HG03342 (cell line): Measurements from ENCODE around the gene CFAP45.

ENCODE experiments used
- ATAC-seq: cut with Tn5 transposase; IDR thresholded peaks from one replicate; pipeline ENCODE4 v1.9.1; 2021; ENCODE audit warnings: mild to moderate bottlenecking, moderate library complexity; ENCODE audit not compliant: unreplicated experiment

Gene CFAP45, protein sequence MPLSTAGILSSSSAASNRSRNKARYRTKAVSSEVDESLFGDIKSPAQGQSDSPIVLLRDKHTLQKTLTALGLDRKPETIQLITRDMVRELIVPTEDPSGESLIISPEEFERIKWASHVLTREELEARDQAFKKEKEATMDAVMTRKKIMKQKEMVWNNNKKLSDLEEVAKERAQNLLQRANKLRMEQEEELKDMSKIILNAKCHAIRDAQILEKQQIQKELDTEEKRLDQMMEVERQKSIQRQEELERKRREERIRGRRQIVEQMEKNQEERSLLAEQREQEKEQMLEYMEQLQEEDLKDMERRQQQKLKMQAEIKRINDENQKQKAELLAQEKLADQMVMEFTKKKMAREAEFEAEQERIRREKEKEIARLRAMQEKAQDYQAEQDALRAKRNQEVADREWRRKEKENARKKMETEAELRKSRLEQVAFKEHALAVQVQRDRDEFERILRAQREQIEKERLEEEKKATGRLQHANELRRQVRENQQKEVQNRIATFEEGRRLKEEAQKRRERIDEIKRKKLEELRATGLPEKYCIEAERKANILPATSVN

DNA sequence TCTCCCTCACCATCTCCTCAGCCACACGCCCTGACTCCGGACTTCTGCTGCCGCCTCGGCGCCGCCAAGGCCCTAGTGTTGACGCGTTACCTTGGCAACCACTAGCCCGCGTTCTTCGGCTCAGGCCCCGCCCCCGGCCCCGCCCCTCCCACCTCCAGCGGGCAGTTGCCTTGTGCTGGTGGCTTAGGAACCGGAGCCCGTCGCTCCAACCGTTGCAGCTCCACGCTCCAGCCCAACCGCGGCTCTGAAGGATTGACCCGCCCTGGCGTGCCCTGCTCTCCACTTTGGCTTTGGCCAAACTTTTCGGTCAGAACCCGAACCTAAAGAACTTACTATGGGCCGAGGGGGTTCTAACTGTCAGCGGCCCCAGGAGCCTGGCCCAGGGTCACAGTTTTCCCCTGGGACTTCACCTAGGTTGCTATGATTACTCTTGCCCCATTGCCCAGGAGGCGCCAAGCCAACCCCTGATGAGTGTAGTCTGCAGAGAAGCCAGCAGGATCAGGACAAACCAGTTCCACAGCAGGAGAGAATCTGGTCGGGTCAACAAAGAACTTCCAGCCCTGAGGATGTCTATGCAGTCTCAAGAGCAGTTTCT is at the start of gene CFAP45:
TSS of gene CFAP45 (minus strand) at position 80 of the 595 bp plus-strand sequence. CDS start at position 13, 67 bp downstream.
- no peak for ATAC-seq

DNA sequence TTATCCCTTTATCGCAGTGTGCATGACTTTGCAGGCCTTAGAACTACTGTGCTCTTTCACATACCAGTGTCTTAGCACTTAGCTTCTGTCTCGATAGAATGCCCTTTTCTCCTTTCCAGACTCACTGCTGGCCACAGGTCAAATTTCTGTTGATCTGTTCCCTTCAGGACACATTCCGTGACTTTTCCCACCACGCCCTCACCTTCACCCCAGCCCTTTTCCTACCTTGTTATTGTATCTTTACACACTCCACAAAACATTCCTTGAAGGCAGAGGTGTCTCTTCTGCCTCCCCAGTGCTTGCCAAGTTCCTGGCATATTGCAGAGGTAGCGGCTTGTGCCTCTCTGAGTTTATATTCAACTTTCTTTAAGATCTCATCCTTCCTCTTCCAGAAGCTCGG is 49.2 kb upstream of the CFAP45 start:
- ATAC-seq: no peak

DNA sequence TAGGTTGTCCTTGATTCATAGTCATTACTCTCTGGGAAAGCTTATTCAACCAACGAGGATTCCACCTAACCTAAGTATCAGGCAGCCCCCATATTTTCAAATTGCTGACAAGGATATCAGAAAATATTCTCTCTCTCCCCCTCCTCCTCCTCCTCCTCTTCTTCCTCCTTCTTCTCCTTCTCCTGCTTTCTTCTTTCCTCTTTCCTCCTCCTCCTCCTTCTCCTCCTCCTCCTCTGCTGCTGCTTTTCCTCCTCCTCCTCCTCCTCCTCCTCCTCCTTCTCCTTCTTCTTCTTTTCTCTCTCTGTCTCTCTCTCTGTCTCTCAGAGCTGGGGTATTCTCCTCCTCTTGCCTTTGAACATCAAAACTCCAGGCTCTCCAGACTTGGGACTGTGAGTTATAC is 48.0 kb upstream of the CFAP45 start:
- no peak for ATAC-seq

DNA sequence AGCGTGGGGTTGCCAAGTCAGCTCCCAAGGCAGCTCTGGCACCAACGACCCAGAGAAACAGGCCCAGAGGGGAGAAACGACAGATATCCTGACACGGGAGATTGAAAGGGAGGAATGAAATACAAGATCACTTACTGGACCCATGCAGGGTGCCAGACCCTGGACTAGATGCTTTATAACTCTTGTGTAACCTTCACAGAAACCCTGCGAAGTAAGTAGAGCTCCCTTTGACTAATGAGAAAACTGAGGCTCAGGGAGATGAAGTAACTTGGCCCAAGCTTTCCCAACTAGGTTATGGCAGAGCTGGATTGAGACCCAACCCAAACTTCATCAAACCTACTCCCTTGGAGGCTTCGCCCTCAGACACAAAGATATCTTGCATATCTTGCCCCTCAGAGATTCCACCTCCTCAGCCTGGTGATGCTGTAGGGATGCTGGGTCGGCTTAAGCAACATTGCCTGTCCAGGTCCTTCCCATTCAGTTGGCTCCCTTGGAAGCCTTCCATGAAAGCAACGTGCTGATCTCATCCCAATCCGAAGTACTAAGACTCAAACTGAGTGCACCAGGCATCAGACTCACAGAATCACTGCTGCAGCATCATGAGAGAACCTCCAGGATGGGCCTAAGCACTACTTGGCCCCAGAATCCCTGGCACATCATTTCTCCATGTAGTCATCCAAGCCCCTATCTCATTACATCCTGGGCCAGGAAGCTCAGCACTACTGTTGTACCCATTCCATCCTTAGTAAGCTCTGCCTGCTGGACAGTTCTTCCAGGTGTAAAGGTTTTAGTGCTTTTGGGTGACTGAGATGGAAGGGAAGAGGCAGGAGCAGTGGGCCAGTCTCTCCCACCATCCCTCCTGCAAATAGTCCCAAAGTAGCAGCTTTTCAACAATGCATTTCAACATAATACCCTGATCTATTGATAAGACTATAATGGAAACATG is 46.5 kb upstream of the CFAP45 start:
- ATAC-seq: no peak

DNA sequence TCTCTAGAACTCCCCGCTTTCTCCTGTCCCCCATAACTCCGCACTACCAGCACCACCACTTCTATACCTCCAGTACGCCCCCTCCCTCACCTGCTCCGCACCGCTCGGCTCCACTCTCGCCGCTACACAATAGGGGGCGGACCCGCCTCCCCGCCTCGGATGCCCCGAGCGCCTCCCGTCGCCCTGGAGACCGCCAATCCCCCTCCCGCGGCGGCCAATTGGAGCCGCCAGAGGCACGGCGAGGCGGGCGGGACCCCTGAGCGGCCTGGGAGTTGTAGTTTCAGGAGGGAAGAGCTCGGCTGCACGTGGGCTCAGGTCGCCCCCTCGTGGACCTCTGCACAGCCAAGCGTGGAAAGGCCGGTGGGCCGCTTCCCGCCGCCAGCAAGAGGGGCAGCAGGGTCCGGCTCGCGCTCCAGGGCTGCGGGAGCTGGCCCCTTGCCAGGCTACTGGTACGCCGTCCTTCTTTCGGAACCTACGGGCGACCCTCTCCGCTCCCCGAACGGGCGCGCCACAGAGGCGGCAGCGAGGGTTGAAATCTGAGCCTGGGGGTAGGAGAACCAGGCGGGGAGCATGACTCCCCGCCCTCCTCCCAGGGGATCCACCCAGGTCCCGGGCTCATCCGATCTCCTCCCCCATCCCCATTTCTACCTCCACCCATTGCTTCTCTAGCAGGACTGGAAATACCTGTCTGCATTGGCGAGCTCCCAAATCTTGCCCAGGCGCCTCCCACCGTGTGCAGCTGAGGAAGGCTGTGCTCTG is 45.7 kb upstream of the CFAP45 start, which contains the start of gene IGSF9:
TSS of gene IGSF9 (minus strand) at position 131 of the 759 bp plus-strand sequence. CDS start 2,159 bp downstream, outside the sequence.
- no peak for ATAC-seq

DNA sequence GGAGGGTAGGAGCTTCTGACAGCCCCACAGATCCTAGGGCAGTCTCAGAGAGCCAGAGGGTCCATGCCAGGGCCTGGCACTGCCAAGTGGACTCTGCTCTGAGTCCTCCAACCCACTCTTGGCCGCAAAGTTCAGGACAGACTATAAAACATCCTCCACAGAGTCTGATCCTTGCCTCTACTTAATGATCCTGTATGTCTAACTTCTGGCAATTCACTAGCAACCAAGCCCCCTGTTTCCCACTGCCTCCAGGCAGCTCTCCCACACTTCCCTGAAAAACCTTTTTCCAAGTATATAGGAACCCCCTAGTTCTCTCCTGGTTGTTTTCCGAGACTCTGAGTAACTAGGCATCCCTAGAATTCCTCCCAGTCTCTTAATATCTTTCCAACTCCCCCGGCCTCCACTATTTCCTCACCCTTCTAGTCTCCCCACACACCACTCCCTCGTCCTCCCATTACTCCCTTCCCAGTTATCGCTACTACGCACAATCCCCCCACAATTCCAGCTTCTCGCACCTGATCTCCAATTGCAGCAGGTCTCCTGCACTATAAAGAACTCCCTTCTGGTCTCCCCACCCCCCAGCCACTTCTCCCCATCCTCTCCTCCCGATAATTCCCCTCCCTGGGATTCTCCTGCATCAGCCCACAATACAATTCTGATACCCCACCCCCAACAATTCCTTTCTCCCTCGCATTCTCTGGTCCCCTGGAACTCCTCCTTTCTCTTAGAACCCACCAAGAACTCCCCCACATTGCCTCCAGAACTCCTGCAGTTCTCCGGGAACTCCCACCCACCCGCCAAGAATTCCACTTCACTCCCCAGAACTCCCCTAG is 44.9 kb upstream of the CFAP45 start:
- no peak for ATAC-seq

DNA sequence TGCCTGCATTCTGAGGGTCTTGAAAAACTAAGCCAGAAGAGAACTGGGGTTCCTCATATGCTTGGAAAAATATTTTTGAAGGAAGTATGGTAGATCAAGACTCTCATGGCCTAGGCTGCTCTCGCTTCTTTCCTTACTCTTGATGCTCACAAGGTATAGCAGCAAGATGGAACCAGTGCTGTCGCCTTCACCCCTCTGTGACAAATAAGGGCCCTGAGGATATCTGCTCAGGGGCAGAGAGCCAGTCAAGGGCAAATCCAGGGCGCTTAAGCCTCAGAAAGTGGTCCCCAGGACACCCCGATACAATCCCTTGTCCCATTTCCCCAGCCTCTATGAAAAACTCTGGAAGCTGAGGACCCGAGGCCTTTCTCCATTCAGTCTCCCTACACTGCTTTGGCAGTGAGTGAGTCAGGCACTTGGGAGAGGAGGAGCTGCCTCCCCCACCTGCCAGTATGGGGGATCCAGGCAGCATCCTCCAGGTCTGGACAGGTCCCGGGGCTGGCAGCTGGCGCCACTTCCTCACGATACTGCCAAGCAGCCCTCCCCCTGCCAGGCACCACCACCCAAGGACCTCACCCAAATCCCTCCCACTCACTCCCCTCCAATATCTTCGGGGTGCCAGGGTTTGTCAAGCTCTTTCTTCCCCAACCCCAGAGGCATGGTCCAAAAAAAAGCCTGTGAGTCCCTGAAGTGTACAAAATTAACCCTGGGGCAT is 44.1 kb upstream of the CFAP45 start:
- no peak for ATAC-seq

DNA sequence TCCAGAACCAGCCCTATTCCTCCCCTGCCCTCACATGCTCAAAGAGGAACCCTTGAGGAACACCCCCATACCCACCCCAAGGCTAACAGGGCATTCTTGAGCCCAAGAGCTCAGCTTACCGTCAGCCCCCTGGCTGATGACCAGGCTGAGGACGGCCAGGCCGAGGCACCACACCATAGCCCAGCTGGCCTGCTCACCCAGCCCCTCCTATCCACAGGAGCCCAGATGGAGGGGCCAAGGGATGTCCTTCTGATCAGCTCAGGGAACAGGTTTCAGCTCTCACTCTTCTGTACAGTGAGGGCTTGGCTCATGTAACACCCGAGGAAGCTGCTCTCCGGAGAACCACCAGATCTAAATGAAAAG is 43.3 kb upstream of the CFAP45 start:
- ATAC-seq: no peak

DNA sequence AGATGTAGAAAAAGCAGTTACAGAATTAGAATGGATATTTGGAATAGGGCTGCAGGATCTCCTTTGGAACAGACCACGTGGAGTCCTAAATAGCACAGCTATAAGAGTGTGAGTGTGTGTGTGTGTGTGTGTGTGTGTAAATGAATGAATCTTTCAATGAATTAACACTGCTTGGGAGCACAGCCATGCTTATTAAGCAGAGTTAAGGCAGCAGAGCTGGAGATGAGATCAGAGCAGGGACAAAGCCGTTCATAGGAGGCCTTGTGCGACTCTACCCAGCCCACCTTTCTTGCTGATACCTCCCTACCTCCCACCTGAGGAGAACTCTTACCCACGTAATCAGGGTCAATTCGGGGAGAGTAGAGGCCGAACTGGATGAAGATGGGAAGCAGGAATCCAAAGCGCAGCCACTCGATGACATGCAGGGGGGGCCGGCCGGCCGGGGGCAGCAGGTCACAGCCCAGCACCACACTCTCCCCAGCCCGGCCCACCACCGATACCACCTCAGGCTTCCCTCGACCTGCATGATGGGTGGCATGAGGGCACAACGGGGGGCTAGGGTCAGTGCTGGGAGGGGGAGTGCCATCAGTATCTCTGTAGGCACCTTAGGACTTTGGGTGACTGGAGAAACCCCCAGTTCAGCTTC is 42.8 kb upstream of the CFAP45 start:
- ATAC-seq: no peak

DNA sequence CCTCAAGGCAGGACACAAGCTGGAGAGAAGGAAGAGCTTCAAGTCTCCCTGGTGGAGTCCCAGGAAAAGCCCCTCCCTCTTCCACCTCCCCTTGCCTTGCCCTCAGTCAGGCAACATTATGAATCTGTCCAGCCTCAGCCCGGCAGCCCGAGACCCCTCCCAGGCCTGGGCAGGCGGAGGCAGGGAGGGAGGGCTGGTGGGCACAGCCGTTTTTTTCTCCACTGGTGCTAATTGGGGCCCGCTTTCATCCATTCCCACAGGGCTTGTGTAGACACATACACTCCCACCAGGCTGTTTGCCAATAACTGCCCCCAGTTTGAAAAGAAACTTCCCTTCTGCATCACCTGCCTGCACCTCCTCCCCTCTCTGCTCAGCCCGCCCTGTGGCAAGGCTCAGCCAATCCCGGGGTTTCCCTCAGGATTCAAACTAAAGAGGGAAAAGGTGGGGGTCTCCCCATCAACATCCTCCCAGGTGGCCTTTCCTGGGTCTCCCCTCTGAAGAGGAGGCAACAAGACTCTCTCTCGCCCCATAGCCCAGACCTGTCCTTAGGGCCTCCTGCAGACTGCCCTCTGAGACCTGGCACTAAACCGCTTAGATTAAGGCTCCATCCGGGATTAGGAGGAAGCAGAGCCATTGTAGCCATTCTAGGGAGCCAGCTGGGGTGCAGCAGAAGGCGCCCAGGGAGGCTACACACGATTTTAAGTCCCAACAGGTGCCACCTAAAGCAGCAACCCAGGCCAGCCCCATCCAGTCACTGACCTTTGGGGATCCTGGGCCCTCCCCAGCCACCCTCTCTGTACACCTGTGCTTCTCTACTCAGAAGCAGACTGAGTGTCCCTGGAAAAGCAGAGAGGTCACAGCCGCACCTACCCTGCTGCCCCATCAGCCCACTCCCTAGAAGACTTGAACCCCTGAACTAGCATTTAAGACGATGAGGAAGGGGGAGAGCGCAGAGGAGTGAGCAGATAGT is 41.9 kb upstream of the CFAP45 start:
- ATAC-seq: no peak

DNA sequence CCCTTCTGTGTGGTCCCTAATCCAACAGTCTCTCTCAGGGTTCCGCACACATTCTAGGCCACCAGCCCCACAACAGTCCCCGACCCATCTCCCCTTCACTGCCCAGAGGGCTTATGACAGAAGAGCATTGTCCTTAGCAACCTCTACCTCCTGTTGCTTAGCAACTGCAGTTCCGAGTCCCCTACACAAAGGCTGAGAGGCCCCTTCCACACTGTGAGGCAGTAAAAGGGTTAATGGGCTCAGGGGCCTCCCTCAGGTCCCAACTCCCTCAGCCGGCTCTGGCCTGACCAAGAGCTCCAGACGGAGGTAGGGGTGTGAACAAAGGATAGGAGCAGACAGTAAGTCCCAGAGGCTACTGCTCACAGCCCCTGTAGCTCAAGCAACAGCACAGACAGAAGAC is 41.2 kb upstream of the CFAP45 start:
- no peak for ATAC-seq

DNA sequence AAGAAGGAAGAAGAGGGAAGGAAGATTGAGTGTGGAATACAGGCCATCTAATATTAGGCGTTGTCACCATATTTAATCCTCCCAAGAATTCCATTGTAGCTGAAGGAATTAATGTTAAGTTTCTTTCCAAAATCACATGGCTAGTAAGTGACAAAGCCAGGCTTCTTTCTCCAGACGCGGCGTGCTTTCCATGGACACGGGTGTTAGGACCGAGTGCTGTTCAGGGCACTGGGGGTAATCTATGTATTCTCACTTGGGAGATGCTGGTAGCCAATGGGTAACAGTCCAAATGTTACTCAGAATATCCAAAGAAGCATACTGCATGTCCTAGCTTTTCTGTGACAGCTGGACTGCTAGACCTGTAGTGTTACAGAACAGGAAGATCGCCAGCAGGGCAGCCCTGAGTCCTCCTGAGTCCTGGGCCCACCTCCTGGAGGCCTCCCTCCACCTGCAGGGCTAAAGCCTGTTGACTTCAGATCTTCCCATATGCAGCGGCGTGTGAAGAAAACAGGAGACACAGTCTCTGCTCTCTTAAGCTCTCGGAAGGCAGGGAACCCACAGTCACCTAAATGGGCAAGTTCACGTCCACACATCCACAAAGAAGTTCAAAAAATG is 40.1 kb upstream of the CFAP45 start:
- ATAC-seq: no peak

DNA sequence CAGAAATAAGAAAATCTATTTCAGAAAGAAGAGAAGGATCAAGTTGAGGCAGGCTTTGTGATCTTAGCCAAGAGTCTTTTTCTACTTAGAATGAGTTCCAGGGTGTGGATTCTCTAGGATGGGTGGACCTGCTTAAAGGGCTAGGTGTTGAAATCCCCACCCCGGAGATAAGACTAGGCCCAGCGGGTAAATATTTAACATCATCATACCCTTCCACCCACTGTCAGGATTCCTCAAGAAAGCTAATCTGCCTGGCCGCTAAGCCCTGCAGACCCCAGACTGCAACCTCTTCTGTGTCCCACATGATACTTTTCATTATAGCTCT is 39.7 kb upstream of the CFAP45 start:
- ATAC-seq: no peak

DNA sequence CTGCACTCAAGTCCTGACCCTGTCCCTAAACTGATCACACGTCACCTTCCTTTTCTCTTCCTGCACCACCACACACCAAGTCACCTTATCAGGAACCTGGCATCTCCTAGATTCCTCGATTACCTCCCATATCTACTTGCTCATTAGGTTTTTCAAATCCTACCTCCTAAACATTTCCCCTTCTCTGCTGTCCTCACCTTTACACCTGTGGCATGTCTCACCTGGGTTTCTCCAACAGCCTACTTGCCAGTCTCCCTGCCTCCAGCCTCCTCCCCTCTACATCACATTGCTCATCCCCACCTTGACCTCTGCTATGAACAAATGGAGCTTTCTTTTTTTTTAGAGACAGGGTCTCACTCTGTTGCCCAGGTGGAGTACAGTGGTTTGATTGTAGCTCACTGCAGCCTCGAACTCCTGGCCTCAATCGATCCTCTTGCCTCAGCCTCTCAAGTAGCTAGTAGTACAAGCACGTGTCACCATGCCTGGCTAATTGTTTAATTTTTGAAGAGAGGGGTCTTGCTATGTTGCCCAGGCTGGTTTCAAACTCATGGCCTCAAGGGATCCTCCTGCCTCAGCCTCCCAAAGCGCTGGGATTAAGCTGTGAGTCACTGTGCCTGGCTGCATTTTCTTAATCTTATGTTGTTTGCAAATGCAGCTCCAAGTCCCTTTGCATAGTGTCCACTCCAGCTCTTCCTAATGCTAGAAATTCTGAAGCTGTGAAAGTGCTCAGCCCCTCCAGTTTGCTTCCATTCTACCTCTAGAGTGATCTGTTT is 39.1 kb upstream of the CFAP45 start:
- no peak for ATAC-seq

DNA sequence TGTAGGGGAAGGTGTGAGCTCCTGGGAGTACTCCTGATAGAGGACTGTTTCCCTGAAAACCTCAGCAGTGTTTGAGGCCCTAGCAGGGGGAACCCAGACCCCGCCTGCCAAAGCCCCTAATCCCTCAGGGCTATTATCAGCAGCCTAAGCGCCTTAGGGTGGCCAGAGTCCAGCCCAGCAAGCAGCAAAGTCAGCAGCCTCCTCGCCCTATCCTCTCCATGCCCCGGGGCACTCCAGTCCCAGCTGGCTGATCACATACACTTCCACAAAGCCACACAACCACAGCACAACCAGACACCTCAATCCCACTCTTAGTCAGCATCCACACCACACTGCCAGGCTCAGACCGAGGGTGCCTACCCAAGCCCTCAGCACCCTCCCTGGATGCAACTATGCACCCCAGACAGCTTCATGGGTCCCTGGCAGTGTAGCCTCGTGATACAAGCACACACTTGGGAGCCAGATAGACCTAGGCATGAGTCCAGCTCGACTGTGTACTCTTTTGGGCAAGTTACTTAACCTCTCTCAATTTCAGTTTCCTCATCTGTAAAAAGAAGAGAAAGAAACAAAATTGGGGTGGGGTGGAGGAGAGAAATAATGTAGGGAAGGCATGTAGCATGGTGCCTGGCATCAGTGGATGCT is 38.4 kb upstream of the CFAP45 start:
- no peak for ATAC-seq
